Activated T-helper 17 cell treated with anti-CD3 and anti-CD28 coated beads, Interleukin-2, amount 50 U/mL, for 72 hours (primary cell): ENCODE results near the gene SSX4. TPM values are rescaled to one million over a fixed set of nuclear protein-coding genes. Genes with fewer than 3 reads are reported as not detected.
"Not testable (repeated sequence)": the region's sequence is repeated elsewhere in the genome, so short reads cannot be mapped to it uniquely, and the experiment has no call there.

Experiments used
- ATAC-seq: fragments of 150-1000 bp; cut with Tn5 transposase; replicated peaks from 2 replicates; pipeline ENCODE4 v1.10.0; 2021; ENCODE audit warnings: mild to moderate bottlenecking, moderate library complexity
- H3K27ac Mint-ChIP-seq: one replicate; pipeline ENCODE4 v1.8.0; 2022; ENCODE audit warnings: mixed read lengths
- H3K27me3 Mint-ChIP-seq: one replicate; pipeline ENCODE4 v1.8.0; 2022; ENCODE audit warnings: mixed read lengths
- H3K36me3 Mint-ChIP-seq: one replicate; pipeline ENCODE4 v1.8.0; 2022; ENCODE audit warnings: low read depth, mild to moderate bottlenecking, mixed read lengths
- H3K4me1 Mint-ChIP-seq: one replicate; pipeline ENCODE4 v1.8.0; 2022; ENCODE audit warnings: mixed read lengths
- H3K4me3 Mint-ChIP-seq: one replicate; pipeline ENCODE4 v1.8.0; 2022; ENCODE audit warnings: mild to moderate bottlenecking, mixed read lengths
- H3K9me3 Mint-ChIP-seq: one replicate; pipeline ENCODE4 v1.8.0; 2022; ENCODE audit warnings: mixed read lengths
- total RNA-seq, 2 donors: library from RNA; stranded (reverse); gene quantifications; one replicate each; pipeline ENCODE4 v1.2.3, GENCODE V29; 2022

SSX4 gene
- total RNA-seq = not detected

- H3K4me3 Mint-ChIP-seq, H3K4me1 Mint-ChIP-seq, H3K27ac Mint-ChIP-seq, H3K9me3 Mint-ChIP-seq, ATAC-seq, H3K36me3 Mint-ChIP-seq, H3K27me3 Mint-ChIP-seq: not testable (repeated sequence)
These were observed at the start of gene SSX4 for GRCh38 chrX:48383239-48383638. Gene SSX4, plus strand, starts transcription at chrX:48383539. Its CDS starts 515 bp downstream, at chrX:48384054.

DNA sequence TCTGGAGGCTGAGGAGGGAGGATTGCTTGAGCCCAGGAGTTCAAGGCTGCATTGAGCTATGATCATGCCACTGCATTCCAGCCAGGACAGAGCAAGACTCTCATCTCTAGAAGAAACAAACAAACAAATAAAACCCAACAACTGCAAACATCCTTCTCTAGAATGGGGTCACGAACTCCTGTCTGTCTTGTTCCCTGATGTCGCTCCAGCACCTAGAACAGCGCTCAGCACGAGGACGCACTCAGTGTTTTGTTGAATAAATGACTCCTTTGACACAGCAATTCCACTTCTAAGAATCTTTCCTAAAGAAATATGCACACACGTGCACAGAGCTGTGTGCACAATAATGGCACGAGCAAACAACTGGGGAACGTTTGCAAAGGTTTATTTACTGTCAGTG lies 37.3 kb upstream of the SSX4 start:
- not testable (repeated sequence) for H3K9me3 Mint-ChIP-seq, H3K27me3 Mint-ChIP-seq, ATAC-seq, H3K27ac Mint-ChIP-seq, H3K4me3 Mint-ChIP-seq, H3K36me3 Mint-ChIP-seq, H3K4me1 Mint-ChIP-seq

DNA sequence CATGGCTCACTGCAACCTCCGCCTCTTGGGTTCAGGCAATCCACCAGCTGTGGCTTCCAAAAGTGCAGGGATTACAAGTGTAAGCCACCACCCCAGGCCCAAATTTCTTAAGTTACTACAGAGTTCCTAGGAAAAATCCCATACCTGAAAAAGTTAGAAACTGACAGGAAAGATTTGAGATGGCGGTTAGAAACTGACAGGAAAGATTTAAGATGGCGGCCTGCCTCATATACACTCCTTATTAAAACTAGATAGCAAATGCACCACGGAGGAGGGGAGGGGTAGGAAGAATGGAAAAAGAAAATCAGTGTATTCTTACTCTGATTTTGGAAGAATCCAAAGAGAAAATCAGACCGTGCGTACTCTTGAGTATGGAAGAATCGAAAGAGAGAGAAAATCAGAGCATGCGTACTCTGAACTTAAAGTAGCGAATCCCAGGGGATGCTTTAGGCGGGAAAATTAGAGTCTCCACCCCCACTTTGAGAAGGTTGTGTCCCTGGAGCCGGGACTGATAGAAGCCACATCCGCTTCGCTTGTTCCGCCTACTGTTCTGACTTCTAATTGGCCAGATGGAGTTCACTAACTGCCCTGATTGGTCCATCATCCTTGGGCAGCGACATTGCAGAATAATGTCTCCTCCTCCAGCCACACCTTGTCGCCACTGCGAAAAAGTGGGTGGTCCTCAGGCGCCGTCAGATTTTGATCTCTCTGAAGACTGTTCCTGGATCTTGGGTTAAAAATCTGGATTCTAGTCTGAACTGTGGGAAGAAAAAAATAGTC lies 26.8 kb upstream of the SSX4 start, which contains the start of gene SSX3:
Gene SSX3, minus strand, starts transcription at position 389 of the 780 bp plus-strand sequence. CDS start 1,454 bp downstream, outside the sequence.
- not testable (repeated sequence) for H3K4me3 Mint-ChIP-seq, H3K27me3 Mint-ChIP-seq, H3K27ac Mint-ChIP-seq, H3K36me3 Mint-ChIP-seq, H3K9me3 Mint-ChIP-seq, H3K4me1 Mint-ChIP-seq, ATAC-seq

- Mint-ChIP-seq H3K36me3 (no peaks in the 10 kb centered on the region), H3K4me1 (no peaks in the 10 kb centered on the region), H3K27me3 (no peaks in the 10 kb centered on the region), H3K27ac (no peak overlapping the region), H3K9me3 (no peaks in the 10 kb centered on the region), H3K4me3 (no peak overlapping the region)
- ATAC-seq = no peak
These were observed 25.7 kb upstream of the SSX4 start for GRCh38 chrX:48357681-48358080.

DNA sequence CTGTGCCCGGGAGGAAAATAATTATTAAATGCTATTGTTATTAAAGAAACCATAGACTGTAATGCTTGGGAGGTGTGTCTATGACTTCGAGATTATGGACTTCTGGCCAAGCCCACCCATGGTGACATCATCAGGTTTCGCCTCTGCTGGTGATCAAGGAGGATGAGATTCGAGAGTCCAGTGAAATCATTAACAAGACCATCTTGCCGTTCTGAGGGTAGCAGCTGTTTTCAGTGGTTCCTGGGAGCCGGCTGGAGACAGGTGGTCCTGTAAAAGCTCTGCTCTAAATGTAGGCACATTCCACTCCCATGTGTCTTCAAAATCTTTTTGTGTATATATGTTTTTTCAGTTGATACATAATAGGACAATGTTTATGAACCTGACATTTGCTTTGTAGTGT lies 24.1 kb upstream of the SSX4 start:
- not testable (repeated sequence) for H3K9me3 Mint-ChIP-seq, ATAC-seq, H3K27ac Mint-ChIP-seq, H3K4me1 Mint-ChIP-seq, H3K4me3 Mint-ChIP-seq, H3K27me3 Mint-ChIP-seq, H3K36me3 Mint-ChIP-seq

- H3K36me3 Mint-ChIP-seq, H3K27ac Mint-ChIP-seq, H3K4me1 Mint-ChIP-seq, H3K4me3 Mint-ChIP-seq, H3K9me3 Mint-ChIP-seq, H3K27me3 Mint-ChIP-seq: not testable (repeated sequence)
- peak; percentile 97 for ATAC-seq
These were observed 15.5 kb upstream of the SSX4 start for GRCh38 chrX:48367717-48368408.

DNA sequence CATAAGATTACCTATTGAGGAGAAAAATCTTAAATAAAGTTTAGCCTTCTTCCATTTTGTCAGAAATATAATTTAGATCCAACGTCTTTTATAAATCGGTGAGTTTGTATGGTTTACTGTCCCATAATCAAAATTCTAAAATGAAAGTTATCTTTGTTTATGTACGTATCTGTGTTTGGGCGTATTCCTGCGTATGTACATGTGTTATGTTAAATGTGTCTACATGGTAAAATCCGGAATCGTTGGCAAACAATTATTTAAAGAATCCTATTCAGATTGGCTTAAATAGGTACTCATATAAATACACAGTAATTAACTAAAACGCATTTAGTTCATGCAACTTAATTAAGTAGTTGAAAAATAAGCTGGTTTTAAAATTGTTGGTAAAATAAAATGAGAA lies 12.9 kb upstream of the SSX4 start:
- not testable (repeated sequence) for H3K36me3 Mint-ChIP-seq, H3K9me3 Mint-ChIP-seq, H3K27ac Mint-ChIP-seq, H3K27me3 Mint-ChIP-seq, ATAC-seq, H3K4me3 Mint-ChIP-seq, H3K4me1 Mint-ChIP-seq

DNA sequence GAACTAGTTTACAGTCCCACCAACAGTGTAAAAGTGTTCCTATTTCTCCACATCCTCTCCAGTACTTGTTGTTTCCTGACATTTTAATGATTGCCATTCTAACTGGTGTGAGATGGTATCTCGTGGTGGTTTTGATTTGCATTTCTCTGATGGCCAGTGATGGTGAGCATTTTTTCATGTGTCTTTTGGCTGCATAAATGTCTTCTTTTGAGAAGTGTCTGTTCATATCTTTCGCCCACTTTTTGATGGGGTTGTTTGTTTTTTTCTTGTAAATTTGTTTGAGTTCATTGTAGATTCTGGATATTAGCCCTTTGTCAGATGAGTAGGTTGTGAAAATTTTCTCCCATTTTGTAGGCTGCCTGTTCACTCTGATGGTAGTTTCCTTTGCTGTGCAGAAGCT lies 13.6 kb downstream of the SSX4 start:
- not testable (repeated sequence) for H3K4me1 Mint-ChIP-seq, H3K36me3 Mint-ChIP-seq, H3K4me3 Mint-ChIP-seq, H3K9me3 Mint-ChIP-seq, H3K27ac Mint-ChIP-seq, ATAC-seq, H3K27me3 Mint-ChIP-seq

- H3K27me3 Mint-ChIP-seq, H3K4me3 Mint-ChIP-seq, ATAC-seq, H3K27ac Mint-ChIP-seq, H3K36me3 Mint-ChIP-seq, H3K9me3 Mint-ChIP-seq, H3K4me1 Mint-ChIP-seq: not testable (repeated sequence)
These were observed 14.5 kb downstream of the SSX4 start for GRCh38 chrX:48397825-48398224.

DNA sequence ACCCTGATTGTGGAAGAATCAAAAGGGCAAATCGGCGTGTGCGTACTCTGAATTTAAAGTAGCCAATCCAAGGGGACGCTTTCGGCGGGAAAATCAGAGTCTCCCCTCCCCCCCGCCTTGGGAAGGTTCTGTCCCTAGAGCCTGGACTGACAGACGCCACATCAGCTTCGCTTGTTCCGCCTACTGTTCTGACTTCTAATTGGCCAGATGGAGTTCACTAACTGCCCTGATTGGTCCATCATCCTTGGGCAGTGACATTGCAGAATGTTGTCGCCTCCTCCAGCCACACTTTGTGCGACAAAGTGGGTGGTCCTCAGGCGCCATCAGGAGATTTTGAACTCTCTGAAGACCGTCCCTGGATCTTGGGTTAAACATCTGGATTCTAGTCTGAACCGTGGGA lies 28.5 kb downstream of the SSX4 start, which contains the start of gene SSX4B:
Gene SSX4B, minus strand, starts transcription at position 101 of the 400 bp plus-strand sequence. CDS start 588 bp downstream, outside the sequence.
- H3K4me1 Mint-ChIP-seq, H3K9me3 Mint-ChIP-seq, H3K27me3 Mint-ChIP-seq, H3K4me3 Mint-ChIP-seq, ATAC-seq, H3K27ac Mint-ChIP-seq, H3K36me3 Mint-ChIP-seq: not testable (repeated sequence)

- not testable (repeated sequence) for H3K27ac Mint-ChIP-seq, H3K4me1 Mint-ChIP-seq, H3K9me3 Mint-ChIP-seq, H3K4me3 Mint-ChIP-seq, H3K27me3 Mint-ChIP-seq, H3K36me3 Mint-ChIP-seq
- peak; percentile 99 for ATAC-seq
These were observed 43.8 kb downstream of the SSX4 start for GRCh38 chrX:48427027-48427716.

- ATAC-seq, H3K9me3 Mint-ChIP-seq, H3K27me3 Mint-ChIP-seq, H3K4me1 Mint-ChIP-seq, H3K27ac Mint-ChIP-seq, H3K36me3 Mint-ChIP-seq, H3K4me3 Mint-ChIP-seq: not testable (repeated sequence)
These were observed 46.3 kb downstream of the SSX4 start for GRCh38 chrX:48429606-48430005.

DNA sequence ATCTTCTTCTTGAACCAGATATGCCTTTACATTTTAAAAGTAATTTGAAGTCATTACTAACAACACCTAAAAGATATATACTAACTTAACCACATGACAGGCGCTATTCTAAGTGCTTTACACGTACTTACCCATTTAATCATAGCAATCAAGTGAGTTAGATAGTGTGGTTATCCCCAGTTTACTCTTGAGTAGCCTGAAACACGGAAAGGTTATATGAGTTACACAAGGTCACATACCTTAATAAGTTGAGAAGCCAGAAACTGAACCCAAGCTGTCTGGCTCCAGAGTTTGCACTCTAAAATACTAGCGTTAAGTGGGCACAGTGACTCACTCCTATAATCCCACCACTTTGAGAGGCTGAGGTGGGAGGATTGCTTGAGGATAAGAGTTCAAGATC lies 46.8 kb downstream of the SSX4 start:
- not testable (repeated sequence) for H3K36me3 Mint-ChIP-seq, H3K4me1 Mint-ChIP-seq, H3K27me3 Mint-ChIP-seq, H3K4me3 Mint-ChIP-seq, ATAC-seq, H3K27ac Mint-ChIP-seq, H3K9me3 Mint-ChIP-seq

- not testable (repeated sequence) for H3K9me3 Mint-ChIP-seq, ATAC-seq, H3K27me3 Mint-ChIP-seq, H3K36me3 Mint-ChIP-seq, H3K27ac Mint-ChIP-seq, H3K4me1 Mint-ChIP-seq
- peak overlapping the region; percentile 6 for H3K4me3 Mint-ChIP-seq
These were observed 50.4 kb downstream of the SSX4 start for GRCh38 chrX:48433713-48434112.
